HG03139 (cell line): Measurements from ENCODE around the gene SLU7.

Experiments used
- ATAC-seq: cut with Tn5 transposase; IDR thresholded peaks from one replicate; pipeline ENCODE4 v1.9.1; 2021; ENCODE audit not compliant: unreplicated experiment

SLU7 gene

DNA sequence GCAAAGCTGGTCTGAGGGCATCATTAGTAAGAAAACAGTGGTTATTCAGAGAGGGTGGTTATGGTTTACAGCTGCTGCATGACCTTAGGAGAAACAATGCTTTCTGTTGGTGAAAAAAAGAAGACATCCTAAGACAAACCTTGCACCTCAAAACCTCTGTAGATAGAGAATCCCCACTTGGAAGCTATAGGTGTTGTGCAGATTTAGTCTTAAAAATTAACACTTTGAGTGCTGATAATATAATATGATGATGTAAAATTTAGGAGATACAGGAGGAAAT lies 1.4 kb upstream of the SLU7 start:
- no peak for ATAC-seq

DNA sequence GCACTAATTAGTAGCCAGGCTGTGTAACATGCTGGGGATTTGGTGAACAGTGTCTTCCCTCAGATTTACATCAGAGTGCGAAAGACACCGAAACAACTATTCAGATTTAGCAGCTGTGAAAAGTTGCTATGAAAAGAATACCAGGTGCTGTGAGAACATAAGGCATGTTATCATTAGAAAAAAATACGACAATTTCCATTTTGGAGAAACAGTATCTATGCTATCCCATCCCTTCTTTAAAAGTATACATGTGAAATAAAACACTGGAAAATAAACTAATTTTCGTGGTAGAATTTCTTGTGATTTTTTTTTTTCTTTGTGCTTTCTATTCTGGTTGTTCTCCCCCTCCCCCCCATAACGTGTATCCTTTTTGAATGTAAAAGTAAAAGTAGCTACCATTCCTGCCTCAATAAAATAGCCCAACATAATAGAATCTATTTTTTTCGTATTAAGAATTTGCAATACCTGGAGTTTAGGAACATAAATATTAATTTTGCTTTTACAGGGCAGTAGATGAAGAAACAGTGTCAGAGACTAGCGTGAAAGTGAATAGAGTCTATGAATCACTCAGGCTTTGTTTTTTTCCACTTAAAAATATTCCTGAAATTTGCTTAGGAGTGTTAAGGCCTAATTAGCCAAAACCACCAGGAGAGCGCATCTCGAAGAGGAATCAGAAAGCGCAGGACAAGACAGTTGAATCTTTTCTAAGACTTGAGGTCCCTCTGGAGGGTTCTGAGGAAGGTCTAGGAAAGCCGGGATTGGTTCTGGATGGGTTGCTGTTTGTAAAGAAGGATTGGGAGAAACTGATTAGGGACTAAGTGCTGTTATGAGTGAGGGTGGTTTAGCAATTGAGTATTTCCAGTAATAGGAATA lies 813 bp upstream of the SLU7 start:
- peak; percentile 12 for ATAC-seq

DNA sequence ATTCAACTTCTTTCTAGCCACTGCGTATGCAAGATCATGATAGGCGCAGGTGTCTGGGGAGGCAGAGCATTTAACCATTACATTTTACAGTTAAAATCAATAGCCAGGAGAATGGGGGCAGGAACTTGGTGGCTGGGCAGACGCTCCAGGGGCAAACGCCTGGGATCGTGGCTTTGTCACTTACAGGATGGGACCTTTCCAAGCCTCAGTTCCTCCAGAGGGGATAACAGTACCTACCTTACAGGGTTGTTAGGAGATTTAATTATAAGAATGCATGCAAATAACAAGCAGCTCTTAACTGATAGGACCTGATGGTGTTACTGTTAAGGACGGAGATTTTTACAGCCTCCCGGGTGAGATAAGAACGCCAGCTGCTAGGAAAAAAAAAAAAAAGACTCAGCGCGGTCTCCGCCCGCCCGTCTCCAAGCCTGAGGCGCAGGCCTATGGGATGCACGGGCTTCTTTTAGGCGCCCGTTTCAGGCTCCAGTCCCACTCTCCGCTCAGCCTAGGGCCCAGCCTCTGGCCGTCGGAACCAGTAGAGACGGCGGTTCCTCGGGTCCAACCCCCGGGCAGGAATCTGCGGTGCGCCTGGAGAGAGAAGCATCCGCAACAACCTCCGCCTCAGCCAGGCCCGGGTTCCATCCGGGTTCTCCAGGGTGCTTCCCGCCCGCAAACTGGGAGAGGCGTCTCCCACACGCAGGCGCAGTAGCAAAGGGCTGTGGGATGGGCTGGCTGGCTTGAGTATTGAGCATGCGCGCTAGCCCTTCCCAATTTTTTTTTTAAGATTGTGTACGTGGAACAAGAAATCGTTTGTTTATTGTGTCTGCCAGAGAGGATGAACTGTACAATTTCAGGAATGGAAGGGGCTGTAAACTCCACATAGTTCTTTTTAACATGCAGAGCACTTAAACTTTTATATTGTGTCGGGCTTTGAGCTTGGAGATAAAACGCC lies 19.2 kb downstream of the SLU7 start, which contains the start of gene FAM200C:
Gene FAM200C, minus strand, starts transcription at position 653 of the 952 bp plus-strand sequence. CDS start 4,564 bp downstream, outside the sequence.
- peak; percentile 74 for ATAC-seq

DNA sequence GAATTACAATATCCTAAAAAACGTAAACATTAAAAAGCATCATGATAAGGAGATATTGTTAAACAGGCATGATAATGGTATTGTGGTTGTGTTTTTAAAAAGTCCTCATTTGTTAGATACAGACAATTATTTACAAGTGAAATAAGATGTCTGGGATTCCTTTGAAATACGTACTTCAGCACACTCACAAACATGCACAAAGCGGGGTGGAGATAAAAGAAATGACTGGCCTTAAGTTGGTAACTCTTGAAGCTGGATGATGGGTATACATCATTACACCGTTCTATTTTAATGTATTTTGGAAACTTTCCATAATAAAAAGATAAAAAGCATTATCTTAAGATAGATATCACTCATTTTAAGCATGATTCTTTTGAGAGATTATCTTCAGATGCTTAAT lies 20.1 kb downstream of the SLU7 start:
- no peak for ATAC-seq

DNA sequence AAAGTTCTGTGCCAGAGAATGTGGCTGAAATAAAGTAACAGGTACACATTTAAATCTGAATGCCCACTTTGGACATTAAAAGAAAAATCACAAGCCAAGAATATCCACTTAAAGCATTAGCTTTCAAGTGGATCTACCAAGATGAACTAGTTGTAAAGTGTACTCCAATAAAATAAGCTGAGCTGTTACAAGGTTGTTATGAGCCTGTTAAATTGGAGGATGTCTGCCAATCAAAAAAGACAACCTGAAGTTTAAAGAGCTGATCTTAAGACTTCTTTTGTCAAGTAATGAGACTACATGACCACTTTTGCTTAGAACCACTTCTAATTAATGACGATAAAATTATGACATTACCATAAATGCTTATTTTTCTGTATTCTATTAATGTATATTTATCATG lies 21.4 kb downstream of the SLU7 start:
- no peak for ATAC-seq

DNA sequence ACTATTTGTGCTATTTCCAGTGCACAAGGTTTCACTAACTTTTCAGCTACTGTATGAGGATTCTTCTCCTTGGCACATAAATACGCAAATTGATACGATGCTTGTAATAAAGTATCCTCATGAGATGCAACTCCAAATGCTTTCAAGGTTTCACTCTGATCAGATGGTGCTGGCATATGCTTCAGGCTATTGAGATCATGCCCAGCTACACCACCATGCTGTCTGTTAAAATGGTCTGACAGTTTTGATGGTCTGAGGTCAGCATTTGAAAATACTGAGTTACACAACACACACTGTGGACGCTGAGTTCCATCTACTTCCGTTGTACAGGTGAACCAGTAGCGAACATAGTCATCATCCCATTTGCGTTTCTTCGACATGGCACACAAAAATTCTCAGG lies 23.8 kb downstream of the SLU7 start:
- no peak for ATAC-seq

DNA sequence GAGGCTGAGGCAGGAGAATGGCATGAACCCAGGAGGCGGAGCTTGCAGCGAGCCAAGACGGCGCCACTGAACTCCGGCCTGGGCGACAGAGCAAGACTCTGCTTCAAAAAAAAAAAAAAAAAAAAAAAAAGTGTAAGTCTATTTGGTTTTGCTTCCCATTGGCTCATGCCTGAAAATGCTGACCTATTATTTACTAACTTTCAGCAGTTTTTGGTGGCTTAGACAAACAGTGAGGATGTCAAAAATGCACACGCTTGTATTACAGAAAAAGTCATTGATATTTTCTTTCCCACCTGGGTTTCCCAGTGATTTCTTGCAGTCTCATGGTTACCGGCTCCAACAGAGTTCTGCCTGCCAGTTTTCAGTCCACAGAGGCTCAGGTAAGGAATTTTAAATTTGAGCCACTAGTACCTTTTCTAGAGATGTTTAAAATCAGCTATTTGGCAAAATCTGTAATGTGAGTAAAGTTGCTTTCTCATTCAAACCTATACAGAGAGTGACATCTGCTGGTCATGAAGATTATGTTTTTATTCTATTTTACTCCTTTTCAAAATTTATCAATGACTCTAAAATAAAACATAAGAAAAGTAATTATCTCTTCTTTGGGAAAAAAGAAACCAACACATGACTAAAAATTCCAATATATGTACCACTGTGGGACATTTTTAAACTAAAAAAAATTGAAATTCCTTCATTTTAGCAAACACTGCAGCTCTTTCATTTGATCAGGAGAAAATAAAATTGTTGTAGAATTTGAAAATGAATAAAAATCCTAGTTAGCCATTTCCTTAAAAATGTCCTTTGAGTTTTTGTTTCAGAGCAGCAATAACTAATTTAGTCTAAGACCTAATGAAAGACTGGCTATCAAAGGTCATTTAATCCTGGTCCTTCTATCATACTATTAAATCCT lies 27.8 kb downstream of the SLU7 start:
- ATAC-seq = no peak

DNA sequence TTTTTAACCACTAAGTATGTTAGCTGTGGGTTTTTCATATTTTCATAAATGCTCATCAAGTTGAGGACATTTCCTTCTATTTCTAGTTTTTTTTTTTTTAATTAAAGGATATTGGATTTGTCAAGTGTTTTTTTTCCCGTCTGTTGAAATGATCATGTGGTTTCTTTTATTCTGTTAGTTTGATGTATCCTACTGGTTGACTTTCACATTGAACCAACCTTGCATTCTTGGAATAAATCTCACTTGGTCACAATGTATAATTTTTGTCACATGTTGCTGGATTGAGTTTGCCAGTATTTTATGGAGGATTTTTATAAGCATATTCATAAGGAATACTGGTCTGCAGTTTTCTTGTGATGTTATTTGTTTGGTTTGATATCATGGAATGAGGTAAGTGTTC lies 31.4 kb downstream of the SLU7 start:
- ATAC-seq = no peak

DNA sequence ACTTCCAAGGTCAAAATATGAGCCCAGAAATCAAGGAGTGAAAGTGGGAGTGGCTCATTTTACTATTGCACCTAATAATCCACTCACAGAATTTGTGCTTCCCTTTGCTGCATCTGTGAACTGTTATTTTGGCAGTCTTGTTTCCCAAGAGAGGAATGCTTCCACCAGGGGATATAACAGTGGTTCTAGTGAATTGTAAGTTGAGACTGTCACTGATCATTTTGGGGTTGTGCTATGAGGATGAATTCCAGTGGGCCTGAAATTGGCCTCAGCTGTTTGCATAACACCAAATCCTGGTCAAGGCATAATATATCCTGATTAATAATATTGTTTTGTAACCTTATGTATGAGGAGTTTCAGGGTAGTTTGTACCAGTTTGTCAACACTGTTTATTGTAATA lies 33.4 kb downstream of the SLU7 start:
- no peak for ATAC-seq

DNA sequence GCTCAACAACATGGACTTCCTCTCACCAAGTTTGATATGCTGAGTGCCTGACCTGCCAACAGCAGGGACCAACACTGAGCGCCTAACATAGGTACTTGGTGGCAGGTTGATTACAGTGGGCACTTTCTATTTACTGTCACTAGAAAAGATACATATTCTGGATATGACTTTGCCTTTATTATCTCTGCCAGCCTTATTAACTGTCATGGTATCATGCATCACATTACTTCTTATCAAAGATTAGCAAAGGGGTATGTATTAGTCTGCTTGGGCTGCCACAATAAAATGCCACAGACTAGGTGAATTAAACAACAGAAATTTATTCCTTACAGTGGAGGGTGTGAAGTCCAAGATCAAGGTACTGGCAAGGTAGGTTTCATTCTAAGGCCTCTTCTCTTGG lies 34.2 kb downstream of the SLU7 start:
- ATAC-seq = no peak

DNA sequence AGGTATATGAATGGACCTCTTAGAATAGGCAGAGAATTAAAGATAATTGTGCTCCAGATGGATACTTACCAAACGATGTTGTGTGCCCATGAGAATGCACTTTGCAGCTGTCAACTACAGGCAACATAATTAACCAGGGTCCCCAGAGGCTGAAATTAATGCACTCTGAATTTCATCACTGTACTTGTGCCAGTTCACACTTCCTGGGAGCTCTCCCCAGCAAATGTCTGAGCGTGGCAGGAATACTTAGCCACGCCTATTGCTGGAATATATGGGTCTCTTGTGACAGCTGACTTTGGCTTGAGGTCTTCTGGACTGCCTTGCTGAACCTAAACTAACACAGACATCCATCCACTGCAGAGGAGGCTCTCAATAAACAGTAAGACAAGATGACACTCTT lies 36.5 kb downstream of the SLU7 start:
- no peak for ATAC-seq

DNA sequence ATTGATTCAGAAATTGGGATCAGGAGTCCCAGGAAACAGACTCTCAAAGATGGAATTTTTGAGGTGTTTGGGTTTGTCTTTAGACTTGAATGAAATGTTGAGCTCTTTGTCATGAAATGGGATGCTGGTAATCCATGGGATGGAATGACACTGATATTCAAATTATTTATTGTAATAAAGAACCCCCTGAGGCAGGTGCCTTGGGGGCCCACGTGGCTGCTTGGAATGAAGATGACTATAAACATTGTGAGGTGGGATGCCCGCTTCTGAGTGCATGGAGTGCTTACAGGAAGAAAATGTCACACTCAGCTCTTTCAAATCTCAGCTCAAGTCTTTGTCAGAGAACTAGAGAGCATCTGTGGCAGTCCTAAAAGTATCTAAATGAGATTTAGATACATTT lies 38.8 kb downstream of the SLU7 start:
- no peak for ATAC-seq

DNA sequence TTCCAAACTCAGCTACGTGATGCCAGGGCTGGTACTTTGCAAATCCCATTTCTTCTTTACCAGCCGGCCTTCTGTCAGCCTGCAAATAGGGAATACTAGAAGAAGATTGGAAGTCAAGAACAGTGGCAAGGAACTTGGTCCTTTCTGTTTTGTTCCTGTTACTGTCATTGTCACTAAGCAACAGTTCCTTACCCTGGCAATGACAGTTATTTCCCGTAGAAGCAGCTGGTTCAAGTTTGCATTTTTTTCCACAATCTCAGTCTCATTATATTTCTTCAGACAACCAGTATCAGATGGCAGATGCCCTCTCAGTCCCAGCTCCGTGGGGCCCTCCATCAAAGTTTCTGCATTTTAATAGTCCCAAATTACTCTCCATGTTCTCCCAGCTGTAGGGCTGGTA lies 39.4 kb downstream of the SLU7 start:
- no peak for ATAC-seq

DNA sequence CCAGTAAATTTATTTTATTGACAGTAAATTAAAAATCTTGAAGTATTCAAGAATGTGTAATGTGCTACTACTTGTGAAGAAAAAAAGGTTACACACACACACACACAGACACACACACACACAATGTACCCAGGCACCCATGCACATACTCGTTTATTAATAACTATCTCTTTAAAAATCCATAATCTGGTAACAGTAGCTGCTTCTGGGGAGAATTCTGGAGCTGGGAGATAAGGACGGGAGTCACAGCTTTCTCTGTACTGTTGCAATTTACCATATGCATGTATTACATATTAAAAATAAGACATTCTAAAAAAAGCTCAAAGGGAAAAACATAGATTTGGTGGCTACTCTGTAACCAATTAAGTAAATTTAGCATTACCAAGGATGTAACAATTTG lies 40.6 kb downstream of the SLU7 start:
- ATAC-seq = no peak

DNA sequence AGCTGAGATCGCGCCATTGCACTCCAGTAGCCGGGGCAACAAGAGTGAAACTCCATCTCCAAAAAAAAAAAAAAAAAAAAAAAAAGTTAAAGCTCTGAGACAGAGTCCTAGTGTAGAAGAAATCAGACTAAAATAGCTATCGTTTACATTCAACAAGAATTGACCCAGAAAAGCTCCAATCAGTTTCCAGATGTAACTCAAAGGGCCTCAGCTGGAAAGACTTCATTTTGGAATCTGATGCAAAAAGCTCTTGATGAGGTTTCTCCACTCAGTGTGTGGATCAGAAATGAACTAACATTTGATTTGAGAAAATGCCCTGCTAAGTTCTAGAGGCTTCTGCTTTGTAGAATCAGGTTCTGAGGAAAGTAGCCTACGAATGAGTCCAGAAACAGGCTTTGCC lies 41.2 kb downstream of the SLU7 start:
- ATAC-seq = no peak

DNA sequence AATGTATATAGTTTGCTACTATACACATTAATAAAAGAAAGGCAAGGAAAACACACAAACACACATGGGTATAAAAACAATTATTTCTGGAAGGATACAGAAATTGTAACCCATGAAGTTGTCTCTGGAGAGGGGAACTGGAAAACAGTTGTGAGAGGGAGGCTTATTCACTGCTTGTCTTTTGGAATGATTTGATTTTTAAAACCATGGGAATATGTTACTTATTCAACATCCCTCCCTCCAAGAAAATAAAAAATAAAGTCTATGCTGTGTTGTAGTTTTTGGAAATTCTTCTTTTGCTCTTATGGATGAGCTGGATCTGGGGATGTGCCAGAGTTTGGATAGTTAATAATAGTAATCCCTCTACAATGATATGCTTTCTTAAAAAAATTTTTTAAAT lies 42.5 kb downstream of the SLU7 start:
- ATAC-seq = no peak

DNA sequence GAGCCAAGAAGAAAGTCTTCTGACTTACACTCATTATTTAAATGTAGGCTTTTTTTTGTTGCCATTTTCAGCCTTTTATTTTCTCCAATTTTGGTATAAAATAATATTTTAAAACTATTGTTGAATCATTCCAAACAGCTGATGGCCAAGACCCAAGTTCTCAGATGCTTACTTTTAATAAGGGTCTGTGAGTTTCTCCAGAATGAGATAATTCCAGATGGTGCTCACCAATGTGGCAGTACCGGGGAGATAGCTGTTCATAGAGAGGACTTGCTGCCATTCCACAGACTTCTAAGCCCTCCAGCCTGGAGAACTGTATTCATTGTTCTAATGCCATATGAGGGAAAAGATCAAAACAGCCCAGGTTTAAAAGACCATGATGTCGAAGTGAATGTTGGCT lies 43.2 kb downstream of the SLU7 start:
- ATAC-seq = no peak

DNA sequence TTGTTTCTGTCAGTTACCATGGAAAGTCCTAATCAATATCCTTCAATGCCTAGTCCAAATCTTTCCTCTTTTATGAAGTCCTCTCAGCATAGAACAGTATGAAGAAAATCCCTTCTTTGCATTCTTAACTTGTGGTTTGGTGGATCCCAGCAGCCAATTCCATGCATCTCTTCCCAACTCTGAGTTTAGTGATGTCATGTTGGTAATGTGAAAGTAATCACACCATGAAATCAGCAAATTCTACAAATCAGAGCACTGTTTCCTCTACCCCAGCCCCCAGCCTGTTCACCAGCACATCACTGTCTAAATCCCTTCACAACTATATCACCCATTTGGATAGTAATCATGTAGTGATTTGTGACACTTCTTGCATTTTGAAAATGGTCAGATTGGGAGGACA lies 43.7 kb downstream of the SLU7 start:
- no peak for ATAC-seq

DNA sequence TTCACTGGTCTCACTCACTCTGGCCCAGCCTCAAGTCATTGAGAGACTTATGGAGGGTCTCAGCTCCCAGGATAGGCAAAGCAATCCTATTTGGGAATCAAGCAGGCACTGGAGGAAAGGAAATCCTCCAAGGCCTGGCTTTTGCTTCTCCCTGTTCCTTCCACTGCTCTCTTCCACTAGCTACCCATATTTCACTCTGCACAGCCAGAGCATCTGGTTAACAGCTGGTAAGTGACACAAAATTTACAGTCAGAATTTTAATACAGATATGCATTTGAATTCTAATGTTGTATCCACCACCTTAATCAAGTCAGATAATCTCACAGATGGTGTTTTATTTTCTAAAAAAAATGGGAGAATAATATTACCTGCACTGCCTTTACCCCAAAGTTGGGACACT lies 47.6 kb downstream of the SLU7 start:
- ATAC-seq = no peak

DNA sequence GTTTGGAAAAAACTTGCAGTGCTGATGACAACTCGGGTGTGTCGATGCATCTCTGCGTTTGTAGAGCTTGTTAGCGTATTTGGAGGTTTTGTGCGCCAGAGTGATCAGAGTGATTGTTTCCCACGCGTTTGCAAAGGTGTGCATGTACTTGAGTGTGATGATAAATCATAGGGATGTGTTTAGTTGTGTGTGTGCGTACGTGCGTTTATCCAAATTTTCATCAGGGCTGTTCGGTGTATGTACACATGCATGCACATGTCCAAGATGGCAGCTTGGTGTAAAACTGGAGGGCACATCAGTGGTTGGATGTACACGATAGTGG lies 48.2 kb downstream of the SLU7 start:
- ATAC-seq = no peak

DNA sequence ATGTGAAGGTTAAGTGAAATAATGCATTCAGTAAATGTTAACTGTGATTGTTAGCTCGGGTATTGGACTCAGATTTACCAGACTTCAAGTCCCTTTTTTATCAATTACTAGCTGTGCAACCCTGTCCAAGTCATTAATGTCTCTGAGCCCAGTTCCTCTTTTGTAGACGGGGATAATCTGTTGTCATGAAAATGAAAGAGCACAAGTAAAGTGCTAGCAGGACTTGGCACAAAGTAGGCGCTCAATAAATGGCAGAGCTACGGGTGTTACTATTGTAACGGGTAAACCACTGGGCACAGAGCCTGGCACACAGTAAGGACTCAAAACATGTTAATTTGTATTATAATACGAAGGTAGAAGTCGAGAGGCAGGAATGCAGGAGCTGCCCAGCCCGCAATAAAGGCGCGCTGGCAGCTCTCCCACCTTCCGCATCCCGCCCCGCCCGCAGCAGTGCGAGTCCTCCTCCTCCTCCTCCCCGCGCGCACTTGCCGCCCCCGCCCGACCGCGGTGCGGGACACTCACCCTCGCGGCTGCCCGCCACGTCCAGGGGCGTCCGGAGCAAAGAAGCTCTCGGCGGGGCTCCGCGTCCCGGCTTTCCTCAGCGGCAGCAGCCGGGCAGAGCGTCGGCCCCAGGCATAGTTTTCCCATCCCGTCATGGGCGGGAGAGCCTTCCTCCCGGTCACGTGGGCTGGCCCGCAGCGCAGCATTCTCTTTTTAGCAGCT lies 48.7 kb downstream of the SLU7 start, which contains the start of gene C1QTNF2:
Gene C1QTNF2, minus strand, starts transcription at position 637 of the 723 bp plus-strand sequence. CDS start 15,615 bp downstream, outside the sequence.
- ATAC-seq = no peak
